Fibroblast of lung (primary cell): ENCODE data around the gene PTP4A2.

Source experiments
- EZH2 ChIP-seq: IDR thresholded peaks from 2 replicates; pipeline ENCODE4 v1.5.1; 2012; ENCODE audit warnings: low read length, control low read depth, mild to moderate bottlenecking; ENCODE audit errors: missing control alignments
- TF ChIP-seq, protein P1 (sequence below), 2 donors: IDR thresholded peaks in 1 of 2; conservative IDR thresholded peaks in 1 of 2; 1 replicate in 1 of 2; 2 replicates in 1 of 2; pipeline ENCODE4 v1.5.1; 2011 to 2012; ENCODE audit warnings: low read length in 2 of 2, control low read depth in 1 of 2, inconsistent platforms in 1 of 2, low read depth in 1 of 2, mild to moderate bottlenecking in 1 of 2

DNA sequence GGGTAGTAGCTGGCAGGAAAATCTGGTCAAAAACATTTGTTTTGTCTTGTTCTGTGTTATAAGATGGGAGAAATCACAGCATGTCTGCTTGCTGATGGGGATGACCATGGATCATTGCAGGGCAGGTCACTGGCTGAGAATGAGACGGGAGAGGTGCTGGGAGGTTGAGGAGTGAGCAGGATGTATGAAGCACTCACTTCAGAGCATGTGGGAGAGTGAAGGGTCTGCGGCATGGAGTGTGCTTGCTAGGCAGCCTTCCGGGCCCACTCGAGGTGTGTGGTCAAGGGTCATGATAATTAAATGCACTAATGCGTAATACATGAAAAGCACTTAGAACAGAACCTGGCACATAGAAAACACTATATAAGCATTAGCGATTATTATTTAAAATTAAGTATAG, 80.3 kb downstream of the PTP4A2 start:
- TF ChIP-seq, protein P1, sequence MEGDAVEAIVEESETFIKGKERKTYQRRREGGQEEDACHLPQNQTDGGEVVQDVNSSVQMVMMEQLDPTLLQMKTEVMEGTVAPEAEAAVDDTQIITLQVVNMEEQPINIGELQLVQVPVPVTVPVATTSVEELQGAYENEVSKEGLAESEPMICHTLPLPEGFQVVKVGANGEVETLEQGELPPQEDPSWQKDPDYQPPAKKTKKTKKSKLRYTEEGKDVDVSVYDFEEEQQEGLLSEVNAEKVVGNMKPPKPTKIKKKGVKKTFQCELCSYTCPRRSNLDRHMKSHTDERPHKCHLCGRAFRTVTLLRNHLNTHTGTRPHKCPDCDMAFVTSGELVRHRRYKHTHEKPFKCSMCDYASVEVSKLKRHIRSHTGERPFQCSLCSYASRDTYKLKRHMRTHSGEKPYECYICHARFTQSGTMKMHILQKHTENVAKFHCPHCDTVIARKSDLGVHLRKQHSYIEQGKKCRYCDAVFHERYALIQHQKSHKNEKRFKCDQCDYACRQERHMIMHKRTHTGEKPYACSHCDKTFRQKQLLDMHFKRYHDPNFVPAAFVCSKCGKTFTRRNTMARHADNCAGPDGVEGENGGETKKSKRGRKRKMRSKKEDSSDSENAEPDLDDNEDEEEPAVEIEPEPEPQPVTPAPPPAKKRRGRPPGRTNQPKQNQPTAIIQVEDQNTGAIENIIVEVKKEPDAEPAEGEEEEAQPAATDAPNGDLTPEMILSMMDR (conservative IDR thresholded peaks at IDR 0.05 in 1 of 2, IDR thresholded peaks at IDR 0.05 in 1 of 2; ENCODE audit: low read depth in 1 of 2, low read length in 2 of 2): no peak
- no peak for TF ChIP-seq EZH2
